Measurements from ENCODE around the gene KCNAB1.

The KCNAB1 gene

GRCh38 chr3:156140001-156140595 is 19.7 kb downstream of the KCNAB1 start:
- no peak for DNase-seq

- DNase-seq = no peak
Measured at GRCh38 chr3:156142702-156143101, 22.3 kb downstream of the KCNAB1 start.

GRCh38 chr3:156143136-156143535 is 22.8 kb downstream of the KCNAB1 start:
- no peak for DNase-seq

- DNase-seq = no peak
Measured at GRCh38 chr3:156144060-156144459, 23.7 kb downstream of the KCNAB1 start.

GRCh38 chr3:156145866-156146265 is 25.5 kb downstream of the KCNAB1 start:
- DNase-seq = no peak

GRCh38 chr3:156148345-156148945 is 28.1 kb downstream of the KCNAB1 start:
- DNase-seq = no peak

- DNase-seq = no peak
Measured at GRCh38 chr3:156148946-156149381, 28.6 kb downstream of the KCNAB1 start.

- no peak for DNase-seq
Measured at GRCh38 chr3:156149876-156150275, 29.5 kb downstream of the KCNAB1 start.

- DNase-seq = peak; percentile 64
Measured at GRCh38 chr3:156150434-156151066, 30.2 kb downstream of the KCNAB1 start.

GRCh38 chr3:156151824-156152428 is 31.5 kb downstream of the KCNAB1 start:
- DNase-seq = peak; percentile 80

- no peak for DNase-seq
Measured at GRCh38 chr3:156158656-156159295, 38.4 kb downstream of the KCNAB1 start.

- DNase-seq = no peak
Measured at GRCh38 chr3:156160647-156161046, 40.3 kb downstream of the KCNAB1 start.

GRCh38 chr3:156161172-156161571 is 40.8 kb downstream of the KCNAB1 start:
- no peak for DNase-seq

- no peak for DNase-seq
Measured at GRCh38 chr3:156163848-156164247, 43.5 kb downstream of the KCNAB1 start.

- no peak for DNase-seq
Measured at GRCh38 chr3:156166808-156167207, 46.4 kb downstream of the KCNAB1 start.

GRCh38 chr3:156170571-156170970 is 50.2 kb downstream of the KCNAB1 start:
- no peak for DNase-seq

- no peak for DNase-seq
Measured at GRCh38 chr3:156171281-156172267, 51.2 kb downstream of the KCNAB1 start.

GRCh38 chr3:156172536-156172935 is 52.2 kb downstream of the KCNAB1 start:
- no peak for DNase-seq

GRCh38 chr3:156174229-156174847 is 54.0 kb downstream of the KCNAB1 start:
- DNase-seq = no peak

- DNase-seq = no peak
Measured at GRCh38 chr3:156175570-156175969, 55.2 kb downstream of the KCNAB1 start.

- DNase-seq = no peak
Measured at GRCh38 chr3:156176048-156176447, 55.7 kb downstream of the KCNAB1 start.

All from activated effector memory CD4-positive, alpha-beta T cell treated with anti-CD3 and anti-CD28 coated beads, Interleukin-2, amount 50 U/mL, for 16 hours (primary cell).